Stimulated activated CD4-positive, alpha-beta T cell treated with anti-CD3 and anti-CD28 coated beads, Interleukin-15, amount 100 ng/mL, for 24 hours (primary cell): ENCODE data around the gene PADI4.
"Not testable (repeated sequence)": the region's sequence is repeated elsewhere in the genome, so short reads cannot be mapped to it uniquely, and the experiment has no call there.

Experiments used
- DNase-seq: peaks from one replicate; pipeline ENCODE4 v3.0.0-alpha.2; 2020

PADI4 gene

GRCh38 chr1:17401841-17402240 lies 93.8 kb downstream of the PADI4 start:
- DNase-seq = no peak

GRCh38 chr1:17403081-17403480 lies 95.1 kb downstream of the PADI4 start:
- DNase-seq = no peak

GRCh38 chr1:17404034-17404684 lies 96.2 kb downstream of the PADI4 start:
- no peak for DNase-seq

GRCh38 chr1:17404820-17405219 lies 96.8 kb downstream of the PADI4 start:
- DNase-seq = no peak

GRCh38 chr1:17405898-17406759 lies 98.1 kb downstream of the PADI4 start:
- peak; percentile 59 for DNase-seq

GRCh38 chr1:17406760-17407475 lies 98.9 kb downstream of the PADI4 start:
- not testable (repeated sequence) for DNase-seq

- DNase-seq = not testable (repeated sequence)
These were observed 100.0 kb downstream of the PADI4 start for GRCh38 chr1:17407786-17408514.

- no peak for DNase-seq
These were observed 101.4 kb downstream of the PADI4 start for GRCh38 chr1:17409391-17409811.

- no peak for DNase-seq
These were observed 104.3 kb downstream of the PADI4 start for GRCh38 chr1:17412093-17412870.
